ENCODE measurements around the gene KHDRBS2.

KHDRBS2 gene

GRCh38 chr6:62285612-62286469 lies at the start of gene KHDRBS2:
Gene KHDRBS2, minus strand, starts transcription at chr6:62286225.
- no peak for DNase-seq

DNA sequence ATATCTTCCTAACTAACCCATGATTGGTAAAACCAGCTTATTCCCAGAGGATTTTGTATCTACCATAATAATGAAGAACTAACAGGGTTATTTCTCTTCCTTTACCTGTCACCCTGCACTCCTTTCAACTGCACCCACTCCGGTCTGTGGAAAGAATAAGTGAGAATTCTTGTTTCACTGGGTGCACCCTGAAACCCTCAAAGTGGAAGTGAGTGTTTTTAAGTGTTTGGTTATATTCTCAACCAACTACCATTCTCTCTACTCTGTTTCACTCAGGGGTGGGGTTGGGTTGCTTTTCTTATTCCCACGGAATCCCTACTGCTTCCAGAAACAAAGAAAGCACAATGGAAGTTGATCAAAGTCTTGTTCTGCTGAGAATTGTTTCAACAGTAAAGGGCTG lies 42.6 kb upstream of the KHDRBS2 start:
- no peak for DNase-seq

DNA sequence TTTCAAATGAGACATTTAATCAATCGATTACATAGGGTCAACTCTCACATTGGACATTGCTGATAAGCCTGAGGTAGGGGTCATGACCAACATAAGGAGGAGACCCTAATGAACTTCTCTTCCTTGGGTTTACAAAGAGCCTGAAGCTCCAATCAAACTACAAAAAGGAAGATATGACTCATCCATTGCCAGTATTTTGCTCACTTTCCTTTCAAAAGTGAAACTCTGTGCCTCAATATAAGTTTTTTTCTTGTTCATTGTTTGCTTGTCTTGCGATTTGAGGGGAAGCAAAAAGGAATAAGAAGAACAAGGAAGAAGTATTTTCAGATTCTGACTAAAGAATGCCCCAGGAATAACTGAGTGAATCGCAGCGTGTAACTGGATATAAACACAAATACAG lies 38.8 kb upstream of the KHDRBS2 start:
- no peak for DNase-seq

GRCh38 chr6:62323818-62324431 lies 37.9 kb upstream of the KHDRBS2 start:
- no peak for DNase-seq

GRCh38 chr6:62298745-62299392 lies 12.8 kb upstream of the KHDRBS2 start:
- no peak for DNase-seq

- no peak for DNase-seq
Observed at GRCh38 chr6:62296541-62296940, 10.5 kb upstream of the KHDRBS2 start.

DNA sequence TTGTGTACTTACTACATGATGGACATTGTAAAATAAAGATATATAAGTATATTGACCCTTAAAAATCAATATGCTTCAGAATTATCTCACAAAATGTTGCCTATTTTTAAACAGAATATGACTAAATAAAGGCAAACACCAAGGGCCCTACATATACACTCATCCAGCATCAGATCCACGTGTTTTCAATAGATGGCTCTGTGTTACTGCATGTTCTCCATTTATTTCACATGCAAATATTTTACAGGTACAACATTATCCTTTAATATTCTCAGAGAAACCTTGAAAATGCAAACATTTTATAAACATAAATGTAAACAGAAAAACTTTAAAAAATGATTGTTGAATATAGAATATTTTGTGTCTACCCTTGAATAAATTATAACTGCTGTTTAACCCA lies 2.9 kb upstream of the KHDRBS2 start:
- no peak for DNase-seq

GRCh38 chr6:62288562-62288961 lies 2.5 kb upstream of the KHDRBS2 start:
- DNase-seq: no peak

- DNase-seq: no peak
Observed at GRCh38 chr6:62286470-62286843, 432 bp upstream of the KHDRBS2 start.

GRCh38 chr6:62284725-62285124 lies 1.3 kb downstream of the KHDRBS2 start:
- no peak for DNase-seq

DNA sequence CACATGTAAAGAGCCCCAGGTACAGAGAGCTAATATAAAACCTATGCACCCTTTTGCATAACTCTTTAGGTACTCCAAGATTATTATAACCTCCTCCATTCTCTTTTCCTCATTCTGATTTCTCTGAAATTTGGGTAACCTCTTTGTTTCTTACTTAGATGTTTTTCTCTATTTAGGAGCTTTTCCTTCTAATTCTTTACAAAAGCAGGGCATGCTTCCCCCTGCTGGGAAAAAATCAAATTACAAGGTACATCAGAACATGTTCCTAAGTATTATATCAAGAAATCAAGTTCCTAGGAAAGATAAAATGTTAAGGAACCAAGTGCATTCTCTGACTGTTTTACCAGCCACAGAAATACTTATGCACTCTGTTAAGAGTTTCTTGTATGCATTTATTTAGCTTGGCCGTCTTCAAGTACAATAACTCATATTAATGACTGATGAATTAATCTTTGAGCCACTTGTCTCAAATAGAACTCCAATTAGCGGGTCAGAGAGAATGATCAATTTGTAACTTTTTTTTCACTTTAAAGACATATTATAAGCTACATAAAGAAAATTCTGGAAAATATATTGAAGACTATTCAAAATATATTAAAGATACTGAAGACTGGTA lies 2.1 kb downstream of the KHDRBS2 start:
- DNase-seq: no peak

GRCh38 chr6:62283365-62283764 lies 2.7 kb downstream of the KHDRBS2 start:
- no peak for DNase-seq

DNA sequence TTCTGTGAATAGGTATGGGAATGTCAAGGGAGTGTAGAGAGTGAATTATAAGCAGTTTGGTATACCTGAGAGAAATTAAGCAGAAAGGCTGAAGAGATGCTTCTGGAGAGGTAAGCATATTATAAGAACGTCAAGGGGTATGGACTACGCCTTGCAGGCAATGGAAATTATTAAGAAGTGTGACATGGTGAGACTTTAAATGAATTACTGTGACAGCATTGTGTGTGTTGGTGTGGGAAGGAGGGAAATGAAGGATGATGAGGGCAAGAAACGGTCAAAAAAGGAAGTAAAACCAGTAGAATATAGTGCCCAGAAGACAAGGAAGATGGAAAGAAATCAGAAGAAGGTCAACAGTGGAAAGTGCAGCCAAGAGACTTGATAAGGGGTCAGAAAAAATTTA lies 5.9 kb downstream of the KHDRBS2 start:
- no peak for DNase-seq

DNA sequence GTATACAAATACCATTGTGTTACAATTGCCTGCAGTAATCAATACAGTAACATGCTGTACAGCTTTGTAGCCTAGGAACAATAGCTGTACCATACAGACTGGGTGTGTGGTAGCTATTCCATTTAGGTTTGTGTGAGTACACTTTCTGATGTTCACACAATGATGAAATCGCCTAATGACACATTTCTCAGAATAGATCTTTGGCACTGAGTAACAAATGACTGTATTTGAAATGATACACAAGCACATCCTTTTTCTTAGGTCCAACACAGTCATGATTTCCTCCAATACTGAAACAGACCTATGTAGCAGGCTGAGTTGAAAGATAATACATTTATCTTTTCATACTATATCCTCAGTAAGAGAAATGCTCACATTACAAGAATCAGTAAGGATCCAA lies 13.9 kb downstream of the KHDRBS2 start:
- no peak for DNase-seq

GRCh38 chr6:62265906-62266525 lies 20.0 kb downstream of the KHDRBS2 start:
- DNase-seq: no peak

DNA sequence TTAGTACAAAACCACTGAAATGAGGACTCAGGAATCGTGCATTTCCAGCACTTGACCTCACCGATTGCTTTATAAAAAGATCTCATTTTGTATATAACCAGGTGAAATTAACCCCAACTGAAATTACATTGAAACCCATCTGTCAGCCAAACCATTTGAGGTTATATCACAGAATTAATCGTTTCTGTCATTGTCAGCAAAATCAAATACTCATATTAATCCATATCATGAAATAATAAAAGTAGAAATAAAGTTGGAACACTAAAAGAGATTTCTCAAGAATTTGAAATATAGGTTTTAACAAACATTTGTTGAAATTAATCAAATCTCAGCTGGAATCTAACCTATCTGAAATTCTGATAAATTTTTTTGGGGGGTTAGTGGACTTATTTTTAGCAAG lies 23.7 kb downstream of the KHDRBS2 start:
- DNase-seq: no peak

DNA sequence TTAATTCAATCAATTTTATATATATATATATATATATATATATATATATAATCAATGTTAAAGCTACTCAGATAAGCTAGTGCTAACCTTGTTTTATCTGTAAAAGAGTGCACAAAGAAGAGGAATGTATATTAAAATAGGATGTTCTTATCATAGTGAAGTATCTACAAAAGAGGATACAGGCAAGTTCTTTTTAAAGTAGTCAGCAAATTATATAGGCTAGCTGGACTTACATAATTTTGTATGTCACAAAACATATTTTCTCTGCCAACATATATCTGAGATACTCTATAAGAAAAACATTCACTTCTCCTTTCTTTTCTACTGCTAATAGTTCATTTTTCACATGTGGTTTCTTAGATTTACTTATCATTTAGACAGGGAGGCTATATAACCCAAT lies 39.9 kb downstream of the KHDRBS2 start:
- DNase-seq: no peak

DNA sequence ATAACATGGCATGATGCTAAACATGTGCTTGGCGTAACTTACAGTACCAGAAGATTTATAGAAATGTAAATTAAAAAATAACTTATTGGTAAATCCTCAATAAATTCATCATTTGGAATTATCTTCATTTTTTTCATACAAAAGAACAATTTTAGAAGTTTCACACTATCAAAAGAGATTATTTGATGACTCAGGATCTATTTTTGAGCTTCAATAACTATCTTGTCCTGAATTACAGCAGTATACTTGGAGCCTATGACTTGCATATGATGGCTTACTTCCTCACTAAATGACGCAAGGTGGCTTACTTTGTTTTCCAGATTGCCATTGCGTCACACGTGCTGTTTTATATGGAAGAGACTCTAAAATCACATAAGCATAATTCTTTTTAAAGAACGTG lies 49.2 kb downstream of the KHDRBS2 start:
- no peak for DNase-seq

DNA sequence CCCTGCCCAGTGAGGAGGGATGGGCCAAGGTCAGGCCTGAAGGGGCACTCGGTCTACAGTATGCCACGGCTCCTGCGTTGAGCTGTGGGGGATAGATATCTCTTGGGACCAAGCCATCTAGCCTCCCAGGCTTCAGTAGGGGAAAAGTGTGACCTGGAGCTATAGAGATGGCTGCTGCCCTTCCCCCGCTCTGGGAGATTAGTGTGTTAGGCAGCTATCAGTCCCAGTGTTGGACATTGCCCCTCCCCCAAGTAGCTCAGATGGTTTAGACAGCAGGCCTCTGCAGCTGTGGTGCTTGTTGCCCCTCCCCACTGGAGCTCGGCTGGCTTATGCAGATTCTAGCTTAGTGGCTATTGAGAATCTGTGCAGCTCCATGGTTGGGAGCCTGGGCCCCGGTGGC lies 56.8 kb downstream of the KHDRBS2 start:
- no peak for DNase-seq

- DNase-seq: no peak
Observed at GRCh38 chr6:62217866-62218265, 68.2 kb downstream of the KHDRBS2 start.

DNA sequence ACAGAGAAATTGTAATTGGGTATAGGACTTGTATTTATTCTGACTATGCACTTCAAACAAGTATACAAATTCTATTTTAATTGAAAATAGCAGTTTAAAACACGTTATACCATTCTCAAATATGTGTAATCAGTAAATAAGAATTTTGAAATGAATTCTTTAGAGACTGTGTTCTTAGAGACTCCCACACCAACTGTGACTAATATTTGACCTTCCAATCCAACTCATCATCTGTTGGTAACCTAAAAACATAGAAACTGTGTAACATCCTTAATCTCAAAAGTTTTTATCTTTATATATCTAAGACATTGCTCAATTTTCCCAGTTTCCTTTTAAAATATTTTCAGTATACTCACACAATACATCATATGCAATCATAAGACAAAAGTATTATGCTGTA lies 83.9 kb downstream of the KHDRBS2 start:
- no peak for DNase-seq

GRCh38 chr6:62192593-62192992 lies 93.4 kb downstream of the KHDRBS2 start:
- DNase-seq: no peak

DNA sequence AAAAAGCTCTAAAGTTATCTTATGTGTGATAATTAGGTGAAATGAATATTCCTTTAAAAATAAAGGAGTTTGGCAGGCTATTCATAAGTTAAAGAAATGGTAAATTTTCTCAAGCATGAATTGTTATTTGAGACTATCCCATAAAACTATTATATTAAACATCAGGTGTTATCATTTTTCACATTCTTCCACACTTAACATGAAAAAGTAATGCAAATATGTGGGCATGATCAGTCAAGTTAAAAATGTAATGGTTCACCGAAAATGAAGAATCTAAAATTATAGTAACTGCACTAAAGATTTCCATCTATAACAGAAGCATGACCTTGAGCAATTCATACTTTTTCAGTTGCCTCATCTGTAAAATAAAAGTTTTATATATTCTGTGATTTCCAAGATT lies 110.8 kb downstream of the KHDRBS2 start:
- no peak for DNase-seq
